ENCODE data around the gene RPS19BP1.

DNA sequence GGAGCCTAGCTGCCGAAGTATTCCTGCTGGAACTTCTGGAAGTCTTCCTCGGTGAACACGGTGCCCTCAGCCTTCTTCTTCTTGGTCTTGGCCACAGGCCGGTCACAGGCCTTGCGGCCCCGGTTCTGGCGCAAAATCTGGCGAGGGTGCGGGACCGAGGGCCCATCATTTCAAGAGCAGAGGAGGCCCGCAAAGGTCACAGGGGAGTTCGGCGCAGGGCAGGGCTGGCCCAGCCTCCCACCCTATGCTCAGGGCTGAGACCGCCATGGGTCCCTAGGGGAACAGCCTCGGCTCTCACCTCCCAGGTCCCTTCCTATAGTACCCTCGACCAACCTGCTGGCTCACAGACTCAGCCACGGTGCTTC, 3.1 kb downstream of the RPS19BP1 start:
- TF ChIP-seq YY1 (IDR thresholded peaks at IDR 0.05; ENCODE audit: insufficient read depth, insufficient read length): no peak
- TF ChIP-seq ZNF274 (IDR thresholded peaks at IDR 0.05; ENCODE audit: low read depth, low read length): no peak
- no peak for TF ChIP-seq SUZ12 (IDR thresholded peaks at IDR 0.05; ENCODE audit: extremely low read depth, insufficient read depth, insufficient read length)
